ENCODE measurements around the gene CLASP2.
"Not testable (repeated sequence)": the region's sequence is repeated elsewhere in the genome, so short reads cannot be mapped to it uniquely, and the experiment has no call there.

The CLASP2 gene

GRCh38 chr3:33664195-33664594 lies 53.9 kb downstream of the CLASP2 start:
- no peak overlapping the region for H3K27ac ChIP-seq
- TF ChIP-seq CTCF (conservative IDR thresholded peaks at IDR 0.05) (no peak), ZFX (IDR thresholded peaks at IDR 0.05) (no peak)

GRCh38 chr3:33663042-33663441 lies 55.0 kb downstream of the CLASP2 start:
- H3K27ac ChIP-seq, result no peak overlapping the region
- no peak for TF ChIP-seq CTCF (conservative IDR thresholded peaks at IDR 0.05)
- TF ChIP-seq ZFX (IDR thresholded peaks at IDR 0.05), result no peak

GRCh38 chr3:33659856-33660434 lies 58.1 kb downstream of the CLASP2 start:
- H3K27ac ChIP-seq, result no peak overlapping the region
- TF ChIP-seq CTCF (conservative IDR thresholded peaks at IDR 0.05) (no peak), ZFX (IDR thresholded peaks at IDR 0.05) (no peak)

GRCh38 chr3:33658991-33659848 lies 58.8 kb downstream of the CLASP2 start:
- no peak overlapping the region for H3K27ac ChIP-seq
- TF ChIP-seq ZFX (IDR thresholded peaks at IDR 0.05) (no peak), CTCF (conservative IDR thresholded peaks at IDR 0.05) (no peak)

- TF ChIP-seq ZFX (IDR thresholded peaks at IDR 0.05), result no peak
- no peak for TF ChIP-seq CTCF (conservative IDR thresholded peaks at IDR 0.05)
- H3K27ac ChIP-seq, result no peak overlapping the region
These were observed 59.4 kb downstream of the CLASP2 start for GRCh38 chr3:33658621-33658990.

- TF ChIP-seq ZFX (IDR thresholded peaks at IDR 0.05) (no peak), CTCF (conservative IDR thresholded peaks at IDR 0.05) (no peak)
- H3K27ac ChIP-seq, result no peak overlapping the region
These were observed 60.0 kb downstream of the CLASP2 start for GRCh38 chr3:33658039-33658438.

GRCh38 chr3:33652736-33653135 lies 65.3 kb downstream of the CLASP2 start:
- no peak overlapping the region for H3K27ac ChIP-seq
- no peak for TF ChIP-seq ZFX (IDR thresholded peaks at IDR 0.05)
- TF ChIP-seq CTCF (conservative IDR thresholded peaks at IDR 0.05), result no peak

GRCh38 chr3:33651101-33651500 lies 67.0 kb downstream of the CLASP2 start:
- H3K27ac ChIP-seq, result not testable (repeated sequence)

All from C4-2B (cell line).